ENCODE data around the gene CLEC3B. TPM values are rescaled to one million over a fixed set of nuclear protein-coding genes. Genes with fewer than 3 reads are reported as not detected.
"Not testable (repeated sequence)": the region's sequence is repeated elsewhere in the genome, so short reads cannot be mapped to it uniquely, and the experiment has no call there.

CLEC3B gene
- total RNA-seq, result 0.13 TPM in 1 of 2 replicates, not detected in the other

- Histone ChIP-seq H3K36me3 (ENCODE audit: control insufficient read depth, insufficient read depth, low read length) (no peaks in the 10 kb centered on the region), H3K27me3 (ENCODE audit: control insufficient read depth, insufficient read depth, low read length) (no peaks in the 10 kb centered on the region), H3K4me3 (ENCODE audit: low read depth, low read length) (no peak within 1 kb of the TSS)
- TF ChIP-seq CTCF (IDR thresholded peaks at IDR 0.05; ENCODE audit: insufficient read depth, low read length, severe bottlenecking), result no peak
- FAIRE-seq (no peak), DNase-seq (ENCODE audit: low read depth) (peak; percentile 31)
Observed at GRCh38 chr3:45026038-45026437, at the start of gene CLEC3B. TSS of gene CLEC3B (plus strand) at chr3:45026303. CDS start at chr3:45026363, 60 bp downstream.

GRCh38 chr3:44981220-44981619 is 44.9 kb upstream of the CLEC3B start:
- no peaks in the 10 kb centered on the region for H3K27me3 ChIP-seq (ENCODE audit: control insufficient read depth, insufficient read depth, low read length)
- DNase-seq (ENCODE audit: low read depth) (peak; percentile 89), FAIRE-seq (no peak)
- no peak overlapping the region for H3K4me3 ChIP-seq (ENCODE audit: low read depth, low read length)
- no peak for TF ChIP-seq CTCF (IDR thresholded peaks at IDR 0.05; ENCODE audit: insufficient read depth, low read length, severe bottlenecking)
- H3K36me3 ChIP-seq (ENCODE audit: control insufficient read depth, insufficient read depth, low read length), result no peaks in the 10 kb centered on the region

GRCh38 chr3:44981751-44982150 is 44.4 kb upstream of the CLEC3B start:
- FAIRE-seq (no peak), DNase-seq (ENCODE audit: low read depth) (no peak)
- no peak for TF ChIP-seq CTCF (IDR thresholded peaks at IDR 0.05; ENCODE audit: insufficient read depth, low read length, severe bottlenecking)
- H3K27me3 ChIP-seq (ENCODE audit: control insufficient read depth, insufficient read depth, low read length), result no peaks in the 10 kb centered on the region
- no peak overlapping the region for H3K4me3 ChIP-seq (ENCODE audit: low read depth, low read length)
- H3K36me3 ChIP-seq (ENCODE audit: control insufficient read depth, insufficient read depth, low read length), result no peaks in the 10 kb centered on the region

GRCh38 chr3:44982817-44983216 is 43.3 kb upstream of the CLEC3B start:
- TF ChIP-seq CTCF (IDR thresholded peaks at IDR 0.05; ENCODE audit: insufficient read depth, low read length, severe bottlenecking), result no peak
- no peaks in the 10 kb centered on the region for H3K27me3 ChIP-seq (ENCODE audit: control insufficient read depth, insufficient read depth, low read length)
- FAIRE-seq (no peak), DNase-seq (ENCODE audit: low read depth) (peak; percentile 26)
- H3K4me3 ChIP-seq (ENCODE audit: low read depth, low read length), result no peak overlapping the region
- no peaks in the 10 kb centered on the region for H3K36me3 ChIP-seq (ENCODE audit: control insufficient read depth, insufficient read depth, low read length)

GRCh38 chr3:44983484-44983941 is 42.6 kb upstream of the CLEC3B start:
- Histone ChIP-seq H3K36me3 (ENCODE audit: control insufficient read depth, insufficient read depth, low read length) (no peaks in the 10 kb centered on the region), H3K4me3 (ENCODE audit: low read depth, low read length) (no peak overlapping the region), H3K27me3 (ENCODE audit: control insufficient read depth, insufficient read depth, low read length) (no peaks in the 10 kb centered on the region)
- no peak for TF ChIP-seq CTCF (IDR thresholded peaks at IDR 0.05; ENCODE audit: insufficient read depth, low read length, severe bottlenecking)
- DNase-seq (ENCODE audit: low read depth) (peak; percentile 92), FAIRE-seq (no peak)

GRCh38 chr3:44984335-44984734 is 41.8 kb upstream of the CLEC3B start:
- no peak for FAIRE-seq

GRCh38 chr3:44986330-44986729 is 39.8 kb upstream of the CLEC3B start:
- FAIRE-seq; H3K4me3 ChIP-seq (ENCODE audit: low read depth, low read length); H3K36me3 ChIP-seq (ENCODE audit: control insufficient read depth, insufficient read depth, low read length); H3K27me3 ChIP-seq (ENCODE audit: control insufficient read depth, insufficient read depth, low read length); DNase-seq (ENCODE audit: low read depth): not testable (repeated sequence)

More at GRCh38 chr3:44984335-44984734, 41.8 kb upstream of the CLEC3B start:
- Histone ChIP-seq H3K27me3 (ENCODE audit: control insufficient read depth, insufficient read depth, low read length) (no peaks in the 10 kb centered on the region), H3K4me3 (ENCODE audit: low read depth, low read length) (no peak overlapping the region), H3K36me3 (ENCODE audit: control insufficient read depth, insufficient read depth, low read length) (no peaks in the 10 kb centered on the region)
- DNase-seq (ENCODE audit: low read depth), result no peak
- no peak for TF ChIP-seq CTCF (IDR thresholded peaks at IDR 0.05; ENCODE audit: insufficient read depth, low read length, severe bottlenecking)
